Ishikawa (cell line): ENCODE results near the gene EDIL3.

ENCODE experiments used
- CEBPB ChIP-seq: IDR thresholded peaks from 2 replicates; pipeline ENCODE4 v1.6.1; 2012
- CREB1 ChIP-seq: IDR thresholded peaks from 2 replicates; pipeline ENCODE4 v1.6.1; 2012; ENCODE audit warnings: low read depth
- EGR1 ChIP-seq: IDR thresholded peaks from 2 replicates; pipeline ENCODE4 v1.6.1; 2012
- EP300 ChIP-seq: IDR thresholded peaks from 2 replicates; pipeline ENCODE4 v1.6.1; 2012; ENCODE audit warnings: borderline replicate concordance
- MAX ChIP-seq: IDR thresholded peaks from 2 replicates; pipeline ENCODE4 v1.6.1; 2012
- REST ChIP-seq: IDR thresholded peaks from 2 replicates; pipeline ENCODE4 v1.6.1; 2012; ENCODE audit warnings: low read depth, mild to moderate bottlenecking
- TAF1 ChIP-seq: IDR thresholded peaks from 2 replicates; pipeline ENCODE4 v1.6.1; 2012; ENCODE audit warnings: low read depth, mild to moderate bottlenecking
- TCF12 ChIP-seq: IDR thresholded peaks from 2 replicates; pipeline ENCODE4 v1.6.1; 2012; ENCODE audit warnings: low read depth
- YY1 ChIP-seq: IDR thresholded peaks from 2 replicates; pipeline ENCODE4 v1.6.1; 2012; ENCODE audit warnings: low read depth
- TF ChIP-seq, protein P1 (sequence below): IDR thresholded peaks from 2 replicates; pipeline ENCODE4 v1.6.1; 2012

- TF ChIP-seq TCF12 (no peak), YY1 (no peak), EGR1 (no peak), REST (no peak), EP300 (no peak), MAX (no peak), CREB1 (no peak), TAF1 (no peak), CEBPB (no peak)
- TF ChIP-seq, protein P1, sequence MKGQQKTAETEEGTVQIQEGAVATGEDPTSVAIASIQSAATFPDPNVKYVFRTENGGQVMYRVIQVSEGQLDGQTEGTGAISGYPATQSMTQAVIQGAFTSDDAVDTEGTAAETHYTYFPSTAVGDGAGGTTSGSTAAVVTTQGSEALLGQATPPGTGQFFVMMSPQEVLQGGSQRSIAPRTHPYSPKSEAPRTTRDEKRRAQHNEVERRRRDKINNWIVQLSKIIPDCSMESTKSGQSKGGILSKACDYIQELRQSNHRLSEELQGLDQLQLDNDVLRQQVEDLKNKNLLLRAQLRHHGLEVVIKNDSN = no peak
Measured at GRCh38 chr5:83972236-83972635, 412.4 kb downstream of the EDIL3 start.
